K562 (cell line): ENCODE data around the gene SEC14L2. TPM values are rescaled to one million over a fixed set of nuclear protein-coding genes. Genes with fewer than 3 reads are reported as not detected.

Experiments used
- ATAC-seq: fragments of 200-7000 bp; cut with Tn5 transposase; 3 replicates; pipeline ENCODE4 v1.9.1; 2020; ENCODE audit warnings: moderate library complexity
- BruUV-seq: library from RNA; stranded (reverse); fragments of 400-500 nt; replicated peaks from 2 replicates; lab custom pipeline; 2021; lab: Mats Ljungman, UMichigan
- CTCF ChIA-PET: fragments of 300-600 bp; formaldehyde crosslinking; extraction: SDS; loops from one replicate; lab custom pipeline; 2021; ENCODE audit warnings: low intra/inter-chr PET ratio; lab: Yijun Ruan, JAX
- POLR2A ChIA-PET: fragments of 300-600, 350-650 bp; sonication (Branson Sonifier 250); formaldehyde crosslinking; extraction: SDS; loops from one replicate; lab custom pipeline; 2021; ENCODE audit warnings: antibody characterized with exemption, inconsistent platforms; lab: Yijun Ruan, JAX
- DNase-seq, 4 experiments: peaks; one replicate each; pipeline versions ENCODE4 v3.0.0 to v3.0.0-alpha.2; 2011 to 2018; ENCODE audit warnings: low spot score in 3 of 4, mixed read lengths in 3 of 4; ENCODE audit errors: extremely low read depth in 1 of 4
- FAIRE-seq: peaks from 2 replicates; lab custom pipeline; 2011; peaks lifted over from hg19 to GRCh38; lab: Jason Lieb, UNC
- H2AFZ ChIP-seq: 2 replicates; pipeline ENCODE4 v1.6.0; 2011; ENCODE audit warnings: low read depth, low read length, control low read depth, inconsistent platforms
- H3K27ac ChIP-seq: fragments of 200-600 bp; 3 replicates; pipeline ENCODE4 v1.8.0; 2011; ENCODE audit warnings: low read depth, mild to moderate bottlenecking, control low read depth, inconsistent platforms, low read length, moderate library complexity, mixed read lengths; ENCODE audit errors: extremely low read depth
- H3K27me3 ChIP-seq, 2 experiments: fragments of 300-600 bp in 1 of 2; 2 replicates in 1 of 2; 3 replicates in 1 of 2; pipeline versions ENCODE4 v1.6.0 to v1.8.0; 2011; ENCODE audit warnings: inconsistent platforms in 2 of 2, low read length in 2 of 2, mild to moderate bottlenecking in 1 of 2, mixed read lengths in 1 of 2, moderate library complexity in 1 of 2; ENCODE audit not compliant: control insufficient read depth in 2 of 2, insufficient read depth in 2 of 2
- H3K36me3 ChIP-seq: fragments of 300-600 bp; 3 replicates; pipeline ENCODE4 v1.8.0; 2011; ENCODE audit warnings: mild to moderate bottlenecking, low read length, inconsistent platforms; ENCODE audit not compliant: control insufficient read depth, insufficient read depth
- H3K4me1 ChIP-seq, 2 experiments: fragments of 200-600 bp in 1 of 2; replicated peaks in 1 of 2; 2 replicates in 1 of 2; 3 replicates in 1 of 2; pipeline versions ENCODE4 v1.5.1 to v1.8.0; 2011; ENCODE audit warnings: inconsistent platforms in 2 of 2, low read length in 2 of 2, mild to moderate bottlenecking in 1 of 2, mixed read lengths in 1 of 2, moderate library complexity in 1 of 2; ENCODE audit not compliant: control insufficient read depth in 2 of 2, insufficient read depth in 2 of 2
- H3K4me2 ChIP-seq: 2 replicates; pipeline ENCODE4 v1.6.1; 2011; ENCODE audit warnings: low read length, control low read depth, inconsistent platforms, mixed read lengths; ENCODE audit not compliant: insufficient read depth
- H3K4me3 ChIP-seq: fragments of 200-600 bp; sonication (generic), shearing (Covaris generic); 2 replicates; pipeline ENCODE4 v1.5.1; 2016; ENCODE audit warnings: control low read depth, inconsistent platforms
- H3K79me2 ChIP-seq: fragments of 200-600 bp; 3 replicates; pipeline ENCODE4 v1.8.0; 2011; ENCODE audit warnings: low read length, inconsistent platforms; ENCODE audit not compliant: control insufficient read depth, insufficient read depth
- H3K9ac ChIP-seq, 2 experiments: 2 replicates each; pipeline versions ENCODE4 v1.6.0 to v1.6.1; 2011; ENCODE audit warnings: low read depth in 2 of 2, low read length in 2 of 2, control low read depth in 1 of 2, inconsistent platforms in 1 of 2, mild to moderate bottlenecking in 1 of 2, mixed read lengths in 1 of 2; ENCODE audit not compliant: insufficient read depth in 1 of 2
- H3K9me1 ChIP-seq: one replicate; pipeline ENCODE4 v1.6.0; 2011; ENCODE audit warnings: inconsistent platforms, mild to moderate bottlenecking, low read length, moderate library complexity; ENCODE audit not compliant: control insufficient read depth, insufficient read depth
- H3K9me3 ChIP-seq: replicated peaks from 2 replicates; pipeline ENCODE4 v1.5.1; 2011; ENCODE audit warnings: low read depth, low read length, inconsistent platforms; ENCODE audit not compliant: control insufficient read depth, insufficient read depth
- H4K20me1 ChIP-seq: replicated peaks from 2 replicates; pipeline ENCODE4 v1.6.1; 2011; ENCODE audit warnings: low read length, inconsistent platforms, mixed read lengths; ENCODE audit not compliant: control insufficient read depth, insufficient read depth
- BRF2 ChIP-seq: IDR thresholded peaks from 3 replicates; pipeline ENCODE4 v1.6.1; 2011; ENCODE audit warnings: borderline replicate concordance, mild to moderate bottlenecking; ENCODE audit not compliant: insufficient read length, insufficient read depth
- FOXM1 ChIP-seq, 2 experiments: fragments of 450-650 bp in 1 of 2; sonication (generic) in 1 of 2; formaldehyde crosslinking in 1 of 2; IDR thresholded peaks; 2 replicates each; pipeline versions ENCODE4 v1.6.1 to v1.9.0; 2017 to 2022; ENCODE audit warnings: low read depth in 2 of 2, mild to moderate bottlenecking in 2 of 2, missing genetic modification reagents in 1 of 2, moderate library complexity in 1 of 2
- NFE2 ChIP-seq: IDR thresholded peaks from 2 replicates; pipeline ENCODE4 v1.6.1; 2014; ENCODE audit warnings: antibody characterized with exemption, low read depth
- NFE2L1 ChIP-seq: fragments of 450-650 bp; IDR thresholded peaks from 2 replicates; pipeline ENCODE4 v1.6.1; 2016; ENCODE audit warnings: missing genetic modification characterization, low read depth, mild to moderate bottlenecking, missing compliant biosample characterization, moderate library complexity, borderline replicate concordance
- PHTF2 ChIP-seq: fragments of 250-450 bp; sonication (Bioruptor Pico); IDR thresholded peaks from 2 replicates; pipeline ENCODE4 v1.5.0; 2021; ENCODE audit warnings: mild to moderate bottlenecking
- SUPT5H ChIP-seq: fragments of 450-650 bp; IDR thresholded peaks from 2 replicates; pipeline ENCODE4 v1.6.1; 2016
- TAF7 ChIP-seq: fragments of 450-650 bp; IDR thresholded peaks from 2 replicates; pipeline ENCODE4 v1.6.1; 2016; ENCODE audit warnings: missing genetic modification characterization, missing compliant biosample characterization
- ZBTB17 ChIP-seq: fragments of 450-650 bp; formaldehyde crosslinking; IDR thresholded peaks from 2 replicates; pipeline ENCODE4 v1.4.0; 2020; ENCODE audit warnings: mild to moderate bottlenecking
- ZNF282 ChIP-seq: sonication (generic); formaldehyde crosslinking; IDR thresholded peaks from 2 replicates; pipeline ENCODE4 v1.8.1; 2023; ENCODE audit warnings: missing genetic modification reagents
- WGBS: fragments of 100-300 bp; shearing (Covaris generic); methylation state at CpG from one replicate; pipeline ENCODE4 v1.1.6; 2016; ENCODE audit warnings: low coverage, mixed read lengths; ENCODE audit not compliant: insufficient coverage; ENCODE audit errors: missing lambda C conversion rate; 5-methylcytosine and 5-hydroxymethylcytosine counted together
- in situ Hi-C: fragments of 300-500 bp; cut with MboI; formaldehyde crosslinking; loops from 4 replicates; pipeline ENCODE4 v1.15.0; 2018; ENCODE audit warnings: inconsistent platforms, mixed read lengths
- intact Hi-C: fragments of 100-400 bp; cut with micrococcal nuclease; formaldehyde crosslinking; loops from 2 replicates; pipeline ENCODE4 v1.14.2; 2022
- polyA plus RNA-seq, 8 experiments: library from polyadenylated mRNA; depleted of rRNA in 4 of 8; stranded (reverse) in 5 of 8; unstranded in 3 of 8; fragments of >200 nt; fragmentation: Nextera tagmentation in 2 of 8; fragmentation: Illumina TruSeq in 1 of 8; extraction: Ambion mirVana in 2 of 8; extraction: Trizol in 1 of 8; gene quantifications; 2 replicates each; pipeline versions ENCODE4 v1.2.1 to v1.2.3, GENCODE V29; 2011 to 2014; ENCODE audit warnings: inconsistent platforms in 1 of 8, missing spikeins in 1 of 8
- total RNA-seq, 7 experiments: library from RNA; depleted of rRNA in 6 of 7; stranded (reverse); fragments of >200 nt in 6 of 7; fragmentation: Illumina TruSeq in 2 of 7; extraction: Trizol in 2 of 7; gene quantifications; 2 replicates each; pipeline versions ENCODE4 v1.2.1 to v1.2.3, GENCODE V29; 2011 to 2021; ENCODE audit warnings: low replicate concordance in 1 of 7
- TF ChIP-seq, protein P1 (sequence below): fragments of 450-650 bp; IDR thresholded peaks from 2 replicates; pipeline ENCODE4 v1.6.1; 2014; ENCODE audit warnings: low read depth, mild to moderate bottlenecking, moderate library complexity, borderline replicate concordance
- TF ChIP-seq, protein P2 (sequence below): IDR thresholded peaks from 2 replicates; pipeline ENCODE4 v1.6.1; 2016; ENCODE audit warnings: missing genetic modification characterization, missing compliant biosample characterization

Gene SEC14L2
- total and polyA plus RNA-seq, 9 of the 15 experiments (the other 6 are each of a cell fraction or from before 2014, with no cell fraction given) = 0.03 to 0.17 (median 0.10) TPM

GRCh38 chr22:30439226-30439625, 42.4 kb downstream of the SEC14L2 start:
- POLR2A ChIA-PET = interaction anchor here (0.7 kb wide), 1 partner anchor 61 kb away, joined by 5 read pairs; no protein-coding TSS in a partner anchor
- no peak overlapping the region for H3K27ac ChIP-seq
- no peak overlapping the region for H2AFZ ChIP-seq
- CTCF ChIA-PET = no interaction called here
- intact Hi-C loops = no loop called here
- FAIRE-seq (no peak), ATAC-seq (no peak), DNase-seq (no peak)
- no peaks in the 10 kb centered on the region; the same call in 1 of the 2 replicates for H3K9me3 ChIP-seq
- H4K20me1 ChIP-seq = no peaks in the 10 kb centered on the region
- no peak overlapping the region for H3K4me2 ChIP-seq
- TF ChIP-seq NFE2 (peak; percentile 8; the same call in 1 of the 2 replicates), PHTF2 (CRISPR knock-in tag) (no peak)
- H3K9ac ChIP-seq = no peak overlapping the region
- in situ Hi-C loops = no loop called here
- H3K9me1 ChIP-seq = no peaks in the 10 kb centered on the region
- no TSS peak for BruUV-seq
- WGBS = 75% methylated on average over 4 of the region's 4 CpGs
- H3K4me3 ChIP-seq = no peak overlapping the region
- peaks cover 38 to 45% of the 10 kb centered on the region in 2 experiments for H3K4me1 ChIP-seq
- no peaks in the 10 kb centered on the region for H3K79me2 ChIP-seq
- H3K36me3 ChIP-seq = no peaks in the 10 kb centered on the region
- no peaks in the 10 kb centered on the region for H3K27me3 ChIP-seq

DNA sequence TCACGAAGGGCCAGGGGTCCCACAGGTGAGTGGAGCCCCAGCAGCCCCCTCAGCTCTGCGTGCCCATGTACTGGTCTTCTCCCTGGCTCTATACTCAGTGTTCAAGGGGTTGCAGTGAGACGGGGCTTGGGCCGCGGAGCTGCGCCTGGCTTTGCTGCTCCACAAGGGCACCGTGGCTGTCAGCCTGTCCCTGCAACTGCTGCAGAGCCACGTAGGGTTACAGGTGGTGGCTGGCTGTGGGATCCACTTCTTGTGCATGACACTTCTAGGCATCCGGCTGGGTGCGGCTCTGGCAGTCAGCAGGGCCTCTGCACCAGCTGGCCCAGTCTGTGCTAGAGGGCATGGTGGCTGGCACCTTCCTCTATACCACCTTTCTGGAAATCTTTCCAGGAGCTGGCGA, 43.0 kb downstream of the SEC14L2 start:
- H3K4me3 ChIP-seq = no peak overlapping the region
- H3K4me2 ChIP-seq = no peak overlapping the region
- ATAC-seq (no peak), FAIRE-seq (no peak), DNase-seq (no peak)
- no peak overlapping the region for H3K27ac ChIP-seq
- peaks cover 43 to 48% of the 10 kb centered on the region in 2 experiments for H3K4me1 ChIP-seq
- peak overlapping the region in 1 of 2 experiments; percentile 40; a peak in 1 of 4 replicates for H3K9ac ChIP-seq
- WGBS = 76% methylated on average over 6 of the region's 11 CpGs
- H3K27me3 ChIP-seq = no peaks in the 10 kb centered on the region
- no peaks in the 10 kb centered on the region for H4K20me1 ChIP-seq
- H3K9me3 ChIP-seq = no peaks in the 10 kb centered on the region; the same call in 1 of the 2 replicates
- POLR2A ChIA-PET = interaction anchor here (1.0 kb wide), 1 partner anchor 13 kb away, joined by 3 read pairs; no protein-coding TSS in a partner anchor
- H3K79me2 ChIP-seq = no peaks in the 10 kb centered on the region
- CTCF ChIA-PET = no interaction called here
- no peak overlapping the region for H2AFZ ChIP-seq
- BruUV-seq = no TSS peak
- no peaks in the 10 kb centered on the region for H3K36me3 ChIP-seq
- no peaks in the 10 kb centered on the region for H3K9me1 ChIP-seq
- intact Hi-C loops (no loop called here), in situ Hi-C loops (no loop called here)
- TF ChIP-seq ZBTB17 (CRISPR knock-in tag) (no peak), ZNF282 (CRISPR knock-in tag) (no peak), FOXM1 (IDR thresholded peaks at IDR 0.05; ENCODE audit: low read depth) (no peak), FOXM1 (CRISPR knock-in tag; IDR thresholded peaks at IDR 0.05; ENCODE audit: low read depth) (no peak), BRF2 (no peak), TAF7 (tag) (no peak), NFE2L1 (tag) (no peak), SUPT5H (no peak)
- TF ChIP-seq, protein P1, sequence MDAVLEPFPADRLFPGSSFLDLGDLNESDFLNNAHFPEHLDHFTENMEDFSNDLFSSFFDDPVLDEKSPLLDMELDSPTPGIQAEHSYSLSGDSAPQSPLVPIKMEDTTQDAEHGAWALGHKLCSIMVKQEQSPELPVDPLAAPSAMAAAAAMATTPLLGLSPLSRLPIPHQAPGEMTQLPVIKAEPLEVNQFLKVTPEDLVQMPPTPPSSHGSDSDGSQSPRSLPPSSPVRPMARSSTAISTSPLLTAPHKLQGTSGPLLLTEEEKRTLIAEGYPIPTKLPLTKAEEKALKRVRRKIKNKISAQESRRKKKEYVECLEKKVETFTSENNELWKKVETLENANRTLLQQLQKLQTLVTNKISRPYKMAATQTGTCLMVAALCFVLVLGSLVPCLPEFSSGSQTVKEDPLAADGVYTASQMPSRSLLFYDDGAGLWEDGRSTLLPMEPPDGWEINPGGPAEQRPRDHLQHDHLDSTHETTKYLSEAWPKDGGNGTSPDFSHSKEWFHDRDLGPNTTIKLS = no peak
- TF ChIP-seq, protein P2, sequence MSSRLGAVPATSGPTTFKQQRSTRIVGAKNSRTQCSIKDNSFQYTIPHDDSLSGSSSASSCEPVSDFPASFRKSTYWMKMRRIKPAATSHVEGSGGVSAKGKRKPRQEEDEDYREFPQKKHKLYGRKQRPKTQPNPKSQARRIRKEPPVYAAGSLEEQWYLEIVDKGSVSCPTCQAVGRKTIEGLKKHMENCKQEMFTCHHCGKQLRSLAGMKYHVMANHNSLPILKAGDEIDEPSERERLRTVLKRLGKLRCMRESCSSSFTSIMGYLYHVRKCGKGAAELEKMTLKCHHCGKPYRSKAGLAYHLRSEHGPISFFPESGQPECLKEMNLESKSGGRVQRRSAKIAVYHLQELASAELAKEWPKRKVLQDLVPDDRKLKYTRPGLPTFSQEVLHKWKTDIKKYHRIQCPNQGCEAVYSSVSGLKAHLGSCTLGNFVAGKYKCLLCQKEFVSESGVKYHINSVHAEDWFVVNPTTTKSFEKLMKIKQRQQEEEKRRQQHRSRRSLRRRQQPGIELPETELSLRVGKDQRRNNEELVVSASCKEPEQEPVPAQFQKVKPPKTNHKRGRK (tag) = no peak
